GM12875 (cell line): ENCODE results near the gene SCYL1.
A peak's percentile ranks its signal among the peaks of the same experiment; 100 is the strongest.
"Not testable (repeated sequence)": the region's sequence is repeated elsewhere in the genome, so short reads cannot be mapped to it uniquely, and the experiment has no call there.

ENCODE experiments used
- H3K4me3 ChIP-seq: one replicate; pipeline ENCODE4 v1.5.1; 2011; ENCODE audit warnings: low read depth, low read length, control low read depth
- CTCF ChIP-seq: IDR thresholded peaks from 2 replicates; pipeline ENCODE4 v1.5.1; 2011; ENCODE audit warnings: low read depth, mild to moderate bottlenecking, control low read depth, inconsistent platforms, low read length, moderate library complexity, borderline replicate concordance; ENCODE audit not compliant: insufficient read depth

The SCYL1 gene

GRCh38 chr11:65503949-65504673 is 20.8 kb upstream of the SCYL1 start:
- TF ChIP-seq CTCF, result no peak
- H3K4me3 ChIP-seq, result peak overlapping the region; percentile 90

- TF ChIP-seq CTCF, result no peak
- peak overlapping the region; percentile 90 for H3K4me3 ChIP-seq
Measured at GRCh38 chr11:65504674-65505465, 20.0 kb upstream of the SCYL1 start.

- no peak for TF ChIP-seq CTCF
- peak overlapping the region; percentile 50 for H3K4me3 ChIP-seq
Measured at GRCh38 chr11:65505466-65506289, 19.2 kb upstream of the SCYL1 start.

- no peak for TF ChIP-seq CTCF
- peak overlapping the region; percentile 6 for H3K4me3 ChIP-seq
Measured at GRCh38 chr11:65506290-65506771, 18.6 kb upstream of the SCYL1 start.

- no peak overlapping the region for H3K4me3 ChIP-seq
- no peak for TF ChIP-seq CTCF
Measured at GRCh38 chr11:65506772-65507505, 17.9 kb upstream of the SCYL1 start.

GRCh38 chr11:65512311-65512710 is 12.6 kb upstream of the SCYL1 start:
- H3K4me3 ChIP-seq, result not testable (repeated sequence)
